Activated CD4-positive, alpha-beta T cell treated with anti-CD3 and anti-CD28 coated beads, Interleukin-10, Interleukin-2, amounts not matched to agents 100 ng/mL and 50 ng/mL, durations not matched to agents 16 hours and 8 hours (primary cell): ENCODE measurements around the gene NOX3.
A peak's percentile ranks its signal among the peaks of the same experiment; 100 is the strongest.

Source experiments
- DNase-seq: peaks from one replicate; pipeline ENCODE4 v3.0.0-alpha.2; 2020

The NOX3 gene

DNA sequence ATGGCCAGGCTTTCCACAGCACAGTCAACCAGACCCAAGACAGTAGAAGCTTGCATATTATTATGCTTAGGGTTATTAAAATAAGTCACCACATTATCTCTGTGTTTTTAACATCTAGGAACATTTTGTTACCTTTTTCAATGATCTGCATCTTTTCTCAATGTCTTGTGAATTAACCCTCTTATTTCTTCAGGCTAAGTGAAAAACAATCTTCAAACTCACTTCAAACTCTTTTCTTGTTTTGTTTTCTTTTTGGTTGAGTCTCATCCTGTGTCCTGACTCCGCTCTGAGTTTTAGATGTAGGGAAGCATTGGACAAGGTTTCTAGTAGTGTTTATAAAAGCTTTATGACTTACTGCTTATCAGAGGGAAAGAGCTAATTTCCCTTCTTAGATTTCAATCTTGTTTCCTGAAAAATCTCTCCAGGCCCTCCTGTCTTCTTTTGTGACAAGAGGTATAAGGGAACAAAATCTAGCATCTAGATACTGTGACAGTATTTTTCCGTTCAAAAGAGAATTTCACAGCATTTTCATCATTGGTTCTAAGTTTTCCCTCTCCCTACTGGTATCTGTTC is 26.2 kb downstream of the NOX3 start:
- DNase-seq, result no peak

DNA sequence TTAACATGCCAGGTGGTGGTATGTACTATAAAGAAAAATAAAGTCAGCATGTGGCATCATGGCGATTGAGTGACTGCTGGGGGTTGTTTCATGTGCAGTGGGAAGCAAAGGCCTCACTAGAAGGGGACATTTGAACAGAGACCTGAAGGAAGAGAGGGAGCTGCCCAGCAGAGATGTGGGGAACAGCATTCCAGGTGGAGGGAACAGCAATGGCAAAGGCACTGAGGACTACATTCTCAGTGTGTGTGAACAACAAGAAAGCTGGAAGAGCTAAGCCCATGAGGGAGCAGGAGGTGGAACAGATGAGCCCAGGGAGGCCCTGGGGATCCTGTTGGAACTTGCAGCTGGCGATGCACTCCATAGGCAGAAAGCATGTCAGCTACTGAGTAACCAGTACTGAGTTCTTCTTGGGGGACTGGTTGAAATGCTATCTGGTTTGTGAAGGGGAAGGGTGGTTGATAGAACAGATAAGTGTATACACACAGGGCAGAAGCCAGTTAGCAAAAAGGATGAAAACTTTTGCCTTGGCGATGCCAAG is 29.2 kb downstream of the NOX3 start:
- no peak for DNase-seq

DNA sequence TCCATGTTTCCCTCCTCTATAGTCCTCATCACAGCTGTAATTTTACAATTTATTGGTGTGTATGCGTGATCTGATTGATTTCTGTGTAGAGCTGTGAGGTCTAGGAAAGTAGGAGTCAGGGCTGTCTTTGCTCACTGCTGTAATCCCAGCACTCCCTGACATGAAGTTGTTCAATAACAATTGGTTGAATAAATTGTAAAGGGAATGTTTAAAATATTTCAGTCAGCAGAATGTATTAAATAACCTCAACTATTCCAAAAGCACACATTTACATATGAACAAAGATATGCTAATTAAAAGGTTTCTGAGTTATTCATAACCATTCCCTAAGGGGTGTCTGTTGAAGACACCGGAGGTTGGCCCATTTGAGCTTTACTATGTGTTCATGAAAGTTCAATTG is 31.5 kb downstream of the NOX3 start:
- no peak for DNase-seq

DNA sequence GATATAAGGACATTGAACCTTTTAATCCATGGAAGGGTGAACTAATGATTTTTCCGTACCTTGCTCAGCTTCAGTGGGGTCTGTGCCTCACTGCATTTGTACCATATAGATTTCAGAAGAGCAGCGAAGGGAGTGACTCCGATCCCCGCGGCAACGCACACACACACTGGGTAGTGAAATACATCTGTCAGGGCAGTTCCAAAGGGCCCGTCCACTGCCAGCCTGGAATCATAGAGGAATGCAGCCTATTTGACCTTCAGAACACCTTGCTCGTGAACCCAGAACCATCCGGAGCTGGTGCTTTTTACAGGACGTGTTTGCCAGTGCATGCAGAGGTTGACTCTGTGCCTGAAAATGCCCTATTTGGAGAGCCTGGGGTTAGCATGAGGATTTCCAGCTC is 33.0 kb downstream of the NOX3 start:
- no peak for DNase-seq

DNA sequence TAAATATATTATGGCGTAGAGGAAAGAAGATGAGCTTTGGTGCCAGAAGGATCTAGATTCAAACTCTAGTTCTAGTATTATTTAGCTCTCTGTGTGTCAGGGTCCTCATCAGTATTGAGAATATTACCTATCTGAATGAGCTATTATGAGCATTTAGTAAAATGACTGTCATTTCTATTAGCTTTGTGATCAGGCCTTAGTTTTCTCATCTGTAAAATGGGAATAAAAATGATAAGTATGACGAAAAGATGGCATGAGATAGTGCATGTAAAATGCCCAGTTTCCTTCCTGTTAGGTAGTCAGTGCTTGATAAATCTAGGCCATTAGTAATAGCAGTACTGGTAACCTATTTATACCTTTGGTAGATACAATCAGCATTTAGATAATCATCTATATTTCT is 35.1 kb downstream of the NOX3 start:
- peak; percentile 29 for DNase-seq

DNA sequence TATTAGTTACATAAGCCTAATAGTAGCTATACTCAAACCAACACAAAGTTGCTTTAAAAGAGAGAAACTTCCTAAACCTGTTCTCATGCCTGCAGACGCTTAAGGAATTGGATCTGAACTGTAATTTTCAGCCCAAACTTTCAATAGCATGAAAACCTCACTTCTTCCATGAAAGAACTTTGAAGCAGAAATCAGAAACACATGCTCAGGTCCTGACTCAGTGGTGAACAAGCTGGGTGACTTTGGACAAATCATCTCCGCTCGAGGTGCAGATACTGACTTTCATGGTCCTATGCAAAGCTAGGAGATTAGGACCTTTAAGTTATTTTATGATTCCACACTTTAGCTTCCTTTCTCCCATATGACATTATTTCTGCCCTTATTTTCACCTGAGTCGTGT is 36.5 kb downstream of the NOX3 start:
- no peak for DNase-seq

DNA sequence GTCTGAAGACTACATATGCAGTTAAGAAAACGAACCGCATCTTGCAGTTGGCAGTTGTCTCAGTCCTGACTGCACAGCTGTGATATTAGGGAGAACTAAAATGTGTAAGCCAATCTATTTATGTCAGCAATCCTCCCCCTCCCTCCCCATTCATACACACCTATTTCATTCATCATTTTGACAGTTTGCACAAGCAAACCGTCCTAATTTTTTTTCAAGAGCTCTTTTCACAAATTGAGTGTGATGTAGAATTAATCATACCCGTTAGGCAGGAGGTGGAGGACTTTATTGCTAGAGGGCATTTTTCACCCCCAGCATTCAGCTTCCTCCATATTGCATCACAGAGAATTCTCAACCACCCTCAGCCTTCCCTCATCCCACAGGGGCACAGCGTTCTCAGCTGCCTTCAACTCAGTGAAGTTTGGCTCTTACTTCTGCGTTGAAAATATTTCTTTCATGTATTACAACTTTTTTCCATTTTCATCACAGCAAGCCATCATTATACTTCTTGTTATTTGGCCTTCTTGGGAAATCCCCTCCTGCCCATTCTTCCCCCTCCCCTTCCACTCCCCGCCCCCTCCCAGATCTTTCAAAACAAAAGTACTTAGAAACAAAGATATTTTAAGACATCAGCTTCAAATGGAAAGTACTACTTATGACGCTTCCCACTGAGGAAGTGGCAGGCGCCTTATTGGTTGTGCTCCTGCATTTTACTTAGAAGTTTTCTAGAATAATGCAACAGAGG is 37.5 kb downstream of the NOX3 start:
- DNase-seq, result peak; percentile 87

DNA sequence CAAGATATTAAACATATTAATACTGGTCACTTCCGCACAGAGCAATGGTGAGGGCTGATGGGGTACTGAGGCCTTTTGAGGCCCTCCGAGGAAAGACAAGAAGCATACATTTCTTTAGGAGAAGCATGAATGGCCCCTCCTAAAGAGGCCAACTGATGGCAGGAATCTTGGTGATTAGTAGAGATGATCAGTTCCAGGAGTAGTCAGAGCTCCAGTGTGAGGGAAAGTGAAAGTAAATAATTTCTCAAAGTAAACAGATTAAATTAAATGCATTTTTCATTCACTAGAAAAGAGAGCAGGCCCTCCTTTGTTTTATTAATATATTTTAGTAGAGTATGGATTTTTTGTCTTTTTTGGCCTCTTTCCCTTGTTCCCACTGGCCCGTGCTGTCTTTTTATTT is 38.2 kb downstream of the NOX3 start:
- DNase-seq, result peak; percentile 30

DNA sequence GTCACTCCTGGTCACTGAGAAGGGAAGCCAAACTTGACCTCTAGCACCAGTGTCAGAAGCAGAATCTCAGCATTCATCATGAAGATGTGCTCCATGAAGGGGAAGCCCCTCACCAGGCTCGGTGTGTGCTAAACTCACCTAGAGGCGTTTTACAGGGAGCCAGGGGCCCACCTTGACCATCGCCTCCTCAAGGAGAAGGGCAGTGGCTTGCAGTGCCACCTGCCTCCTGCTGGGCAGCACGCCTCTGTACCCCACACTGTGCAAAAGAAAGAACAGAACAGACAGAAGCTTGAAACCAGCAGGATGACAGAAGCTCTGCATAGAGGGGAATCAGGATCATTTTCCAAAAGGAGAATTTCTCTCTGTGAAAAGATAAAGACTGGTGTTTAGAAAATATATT is 39.7 kb downstream of the NOX3 start:
- DNase-seq, result no peak

DNA sequence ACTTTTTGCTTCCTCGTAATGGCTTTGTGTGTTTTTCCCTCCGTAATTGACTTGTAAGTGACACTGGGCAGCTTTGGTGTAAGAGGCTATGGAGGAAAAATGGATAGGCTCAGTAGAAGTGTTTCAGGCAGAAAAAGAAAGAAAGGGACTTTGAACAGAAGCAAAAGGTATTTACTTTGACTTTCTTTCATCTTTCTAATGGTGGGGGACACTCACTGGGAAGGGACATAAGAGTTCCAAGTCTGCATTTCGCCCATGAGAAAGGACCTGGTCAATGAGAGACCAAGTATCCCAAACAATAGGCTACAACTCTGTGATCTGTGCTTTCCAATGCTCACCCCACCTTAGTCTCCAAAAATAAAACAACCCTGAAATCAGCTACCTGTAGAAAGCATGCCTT is 41.6 kb downstream of the NOX3 start:
- DNase-seq, result no peak

DNA sequence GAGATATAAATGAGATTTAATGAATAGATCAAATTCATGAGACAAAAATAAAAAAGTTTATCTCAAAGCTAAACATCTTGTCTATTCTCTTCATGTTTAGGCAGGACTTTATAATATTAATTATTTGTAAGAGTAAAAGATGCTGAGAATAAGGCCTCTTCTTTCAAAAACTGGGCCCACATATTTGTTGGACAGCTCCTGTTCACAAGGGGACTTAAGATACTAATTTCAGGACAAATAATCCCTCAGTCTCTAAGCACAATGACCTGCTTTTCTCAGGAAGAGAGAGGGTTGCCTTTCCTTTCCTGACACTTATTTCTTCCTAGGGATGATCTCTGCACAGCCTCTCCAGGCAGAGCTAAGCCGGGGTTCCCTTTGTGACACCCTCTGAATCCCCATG is 43.3 kb downstream of the NOX3 start:
- DNase-seq, result no peak

DNA sequence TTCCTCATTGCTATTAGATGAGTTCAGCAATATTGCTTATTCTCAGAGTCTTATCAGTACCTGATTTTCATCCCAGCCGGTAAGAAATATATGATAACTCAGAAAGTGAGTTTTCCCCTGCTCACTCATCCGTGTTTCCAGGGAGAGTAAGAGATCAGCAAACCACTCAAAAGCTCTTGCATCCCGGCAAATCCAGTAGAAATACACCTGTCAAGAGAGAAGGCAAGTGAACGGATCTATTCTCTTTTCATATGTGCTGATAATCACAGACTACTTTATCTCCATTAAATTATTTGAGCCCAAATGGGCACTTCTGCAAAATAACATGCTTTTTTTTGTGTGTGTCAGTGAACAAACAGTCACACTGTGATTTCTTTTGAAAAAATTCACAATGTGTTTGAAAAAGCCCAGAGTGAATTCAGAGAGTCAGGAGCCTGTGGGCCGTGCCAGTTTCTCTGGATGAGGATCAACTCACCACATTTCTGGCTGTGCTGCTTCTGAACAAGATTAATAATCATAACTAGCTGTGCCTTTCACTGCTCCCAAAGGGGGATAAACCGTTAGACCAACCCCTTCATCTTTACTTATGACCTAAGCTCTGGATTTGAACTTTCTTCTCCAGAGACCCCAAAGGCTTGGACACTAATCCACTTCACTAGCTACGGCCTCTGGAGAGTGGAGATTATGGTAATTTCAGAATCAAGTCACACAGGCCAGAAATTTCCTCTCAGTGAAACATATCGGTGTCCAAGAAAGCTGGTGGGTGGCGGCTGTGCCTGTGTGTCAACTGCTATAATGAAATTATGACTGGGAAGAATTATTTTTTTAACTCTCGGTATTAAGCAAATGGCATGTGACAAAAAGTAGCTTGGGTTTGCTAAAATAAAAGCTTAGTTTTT is 44.2 kb downstream of the NOX3 start:
- no peak for DNase-seq

DNA sequence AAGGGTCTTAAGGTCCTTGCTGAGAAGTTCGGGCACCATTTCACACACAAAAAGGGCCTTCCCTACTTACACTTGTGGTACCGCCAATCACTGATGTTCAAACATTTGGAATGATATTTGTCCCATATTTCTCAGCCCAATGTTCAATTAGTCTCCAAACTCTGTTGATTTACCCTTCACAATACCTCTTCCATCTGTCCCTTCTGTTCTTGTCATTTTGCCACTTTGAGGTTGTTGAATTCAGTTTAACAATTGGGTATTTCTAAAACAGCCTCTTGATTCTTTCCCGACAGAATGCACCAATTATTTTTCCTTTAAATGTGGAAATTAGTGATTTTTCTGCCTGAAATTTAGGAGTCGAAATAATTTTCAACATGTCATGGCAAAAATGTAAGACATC is 46.2 kb downstream of the NOX3 start:
- DNase-seq, result no peak

DNA sequence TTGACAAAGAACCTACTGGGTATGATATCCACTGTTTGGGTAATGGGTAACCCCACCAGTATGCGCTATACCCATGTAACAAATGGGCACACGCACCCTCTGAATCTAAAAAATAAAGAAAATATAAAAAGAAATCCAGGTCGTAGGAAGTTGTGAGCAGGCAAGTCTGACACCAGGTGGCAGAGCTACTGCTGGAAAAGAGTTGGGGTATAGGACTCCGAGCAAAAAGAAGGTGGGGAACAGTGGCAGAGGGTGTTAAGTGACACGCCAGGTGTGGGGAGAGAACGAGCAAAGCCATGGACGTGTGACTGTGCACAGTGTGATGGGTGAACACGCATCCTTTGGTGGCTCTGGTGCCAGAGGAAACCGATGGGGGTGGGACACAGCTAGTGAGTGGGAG is 46.7 kb downstream of the NOX3 start:
- DNase-seq, result no peak

DNA sequence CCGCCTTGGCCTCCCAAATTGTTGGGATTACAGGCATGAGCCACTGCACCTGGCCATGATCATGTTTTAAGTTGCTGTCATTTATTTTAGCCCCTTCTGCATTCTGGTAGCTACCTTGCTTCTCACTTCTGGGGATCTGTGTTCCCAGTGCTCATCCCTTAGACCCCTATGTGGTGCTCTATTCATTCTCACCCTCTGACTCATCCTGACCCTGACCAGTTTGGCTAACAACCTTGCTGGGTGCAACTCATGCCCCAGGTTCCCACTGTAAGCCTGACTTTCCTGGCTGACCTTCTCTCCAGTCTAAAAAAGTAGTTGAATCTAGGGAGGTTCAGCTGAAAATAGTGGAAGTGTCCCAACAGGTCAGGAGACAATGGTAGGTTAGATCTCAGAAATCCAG is 47.4 kb downstream of the NOX3 start:
- DNase-seq, result no peak

DNA sequence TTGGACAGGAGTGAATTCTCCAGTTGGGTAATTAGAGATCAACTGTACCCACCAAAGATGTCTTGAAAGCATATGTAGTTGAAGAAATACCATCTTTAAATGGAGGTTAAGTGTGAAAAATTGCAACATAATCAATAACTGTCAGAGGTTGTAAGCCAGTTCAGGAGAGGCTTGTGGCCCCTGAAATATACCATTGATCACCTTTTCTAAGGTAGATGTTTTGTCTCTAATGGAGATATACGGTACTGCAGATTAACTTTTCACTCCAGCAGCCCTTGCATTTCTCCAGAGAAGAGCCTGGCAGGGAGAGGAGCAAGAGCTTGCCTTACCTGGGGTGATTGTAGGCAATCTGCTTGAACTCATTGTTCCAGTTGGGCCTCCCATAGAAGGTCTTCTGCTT is 48.8 kb downstream of the NOX3 start:
- DNase-seq, result no peak

DNA sequence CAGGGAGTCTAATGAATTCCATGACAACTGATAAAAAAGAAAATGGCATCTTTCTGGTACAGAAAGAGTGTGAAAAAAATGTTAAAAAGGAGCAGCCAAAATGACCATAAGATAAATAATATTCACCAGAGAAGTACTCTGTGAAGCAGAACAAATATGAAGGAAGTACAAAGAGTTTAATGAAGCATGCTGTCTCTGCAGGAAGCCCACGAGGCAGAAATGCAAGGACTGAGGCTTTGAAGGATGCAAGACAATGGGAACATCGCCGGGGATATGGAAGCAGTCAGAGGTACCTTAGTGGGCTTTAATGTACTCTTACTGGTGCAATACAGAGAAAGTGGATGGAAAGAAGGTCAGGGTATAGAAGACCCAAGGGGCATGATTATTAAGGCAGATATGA is 50.7 kb downstream of the NOX3 start:
- no peak for DNase-seq

DNA sequence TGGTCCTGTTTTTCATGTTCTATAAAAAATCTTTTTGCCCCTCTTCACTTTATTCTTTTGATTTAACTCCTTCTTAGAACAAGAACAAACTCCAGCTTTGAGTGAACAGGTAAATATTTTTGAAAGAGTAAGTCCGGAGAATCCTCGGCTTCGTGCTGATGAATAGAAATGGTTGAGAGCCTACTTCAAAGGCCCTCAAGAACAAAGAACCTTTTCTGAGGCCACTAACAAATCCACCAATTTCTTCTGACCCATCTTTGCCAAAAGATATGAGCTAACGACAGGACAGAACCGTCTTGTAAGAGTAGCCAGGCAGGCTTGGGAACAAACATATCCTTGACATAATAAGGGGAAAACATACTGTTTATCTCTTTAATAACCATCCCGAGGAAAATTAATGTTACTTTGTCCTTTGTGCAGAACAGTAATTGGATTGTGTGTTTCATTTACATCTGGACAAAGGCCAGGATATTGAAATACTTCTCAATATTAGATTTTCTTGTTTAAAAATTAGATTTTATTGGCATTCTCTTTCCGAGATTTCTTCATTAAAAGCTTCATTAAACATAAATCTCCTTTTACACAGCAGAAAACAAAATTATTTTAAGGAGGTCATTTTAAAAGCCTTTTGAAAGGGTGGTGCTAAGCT is 52.9 kb downstream of the NOX3 start:
- no peak for DNase-seq

DNA sequence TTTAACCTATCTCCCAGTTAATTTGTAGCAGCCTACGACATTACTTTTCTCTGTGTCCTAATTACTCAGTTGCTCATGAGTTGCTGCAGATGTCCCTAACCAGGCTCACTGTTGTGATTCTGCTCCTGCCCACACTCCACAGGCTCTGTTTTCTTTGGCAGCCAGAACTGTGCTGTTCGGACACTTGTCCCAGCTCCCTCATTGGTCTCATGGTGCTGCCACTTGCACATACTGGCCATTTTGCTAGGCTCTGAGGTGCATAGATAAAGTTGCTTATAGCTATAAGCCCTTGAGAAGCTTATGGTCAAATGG is 55.0 kb downstream of the NOX3 start:
- no peak for DNase-seq

DNA sequence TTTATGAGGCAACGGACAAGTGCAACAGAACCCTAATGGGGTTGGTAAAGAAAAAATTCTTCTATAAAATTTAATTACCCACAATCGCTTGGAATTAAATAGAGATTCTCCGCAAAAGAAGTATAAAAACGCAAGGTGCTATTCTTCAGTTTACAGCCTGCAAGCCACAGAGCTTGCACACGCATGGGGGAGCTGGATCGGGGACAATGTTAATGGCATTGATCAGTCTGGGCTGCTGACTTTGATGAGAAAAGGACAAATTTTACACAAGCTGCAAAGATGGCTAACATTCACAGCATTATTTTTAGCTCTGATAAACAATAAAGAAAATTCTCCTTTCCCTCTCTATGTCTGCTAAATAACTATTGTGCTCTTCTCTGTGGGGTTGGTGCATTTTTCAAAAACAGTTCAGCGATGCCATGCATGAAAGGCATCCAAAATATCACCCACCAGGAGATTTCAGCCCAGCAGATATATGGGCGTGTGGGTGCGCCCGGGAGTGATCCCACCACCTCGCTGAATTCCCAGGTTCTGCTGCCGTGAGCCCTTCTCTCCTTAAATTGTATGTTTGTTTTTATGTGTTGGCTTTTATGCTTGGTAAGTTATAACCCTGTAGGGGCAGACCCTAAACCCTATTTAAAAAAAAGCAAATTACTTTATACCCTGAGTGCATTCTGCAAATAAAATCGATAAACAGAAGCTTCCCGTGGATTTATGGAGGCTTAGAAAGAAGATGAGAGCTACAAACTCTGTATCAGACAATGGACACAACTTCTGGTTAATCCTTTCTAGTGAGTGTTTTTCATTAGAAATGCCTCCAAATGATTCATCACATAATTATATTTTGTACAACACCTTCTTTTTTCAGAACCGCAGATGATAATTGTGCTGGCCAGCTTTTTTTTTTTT is 55.6 kb downstream of the NOX3 start:
- no peak for DNase-seq

DNA sequence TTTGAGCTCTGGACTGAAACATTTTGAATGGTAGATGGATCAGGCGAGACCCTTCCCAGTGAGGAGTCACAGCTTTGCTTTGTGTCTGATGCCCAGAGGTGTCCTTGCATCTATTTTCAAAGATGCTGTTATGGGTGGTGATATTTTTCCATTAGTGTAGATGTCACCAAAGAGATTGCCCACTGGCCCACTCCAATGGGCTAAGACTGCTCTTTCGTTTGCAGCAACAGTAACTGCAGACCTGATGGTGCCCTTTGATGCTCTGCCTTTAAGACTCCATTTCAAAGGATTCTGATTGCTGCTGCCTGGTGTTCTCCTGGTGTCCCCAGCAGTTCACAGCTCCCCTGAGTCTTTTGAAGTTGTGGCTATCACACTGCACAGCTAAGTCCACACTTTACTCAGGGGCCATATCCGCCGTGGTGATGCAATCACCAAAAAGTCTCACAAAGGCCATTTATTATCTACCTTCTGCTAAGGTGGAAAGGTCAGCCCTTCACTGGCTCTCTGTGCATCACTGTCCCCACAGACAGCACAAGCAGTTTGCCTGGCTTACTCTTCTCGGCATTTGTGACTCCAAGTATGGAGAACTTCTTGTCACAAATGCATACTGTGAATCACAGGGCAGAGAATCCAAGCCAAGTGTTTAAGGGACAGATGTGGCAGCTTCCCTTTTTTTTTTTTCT is 56.4 kb downstream of the NOX3 start:
- no peak for DNase-seq

DNA sequence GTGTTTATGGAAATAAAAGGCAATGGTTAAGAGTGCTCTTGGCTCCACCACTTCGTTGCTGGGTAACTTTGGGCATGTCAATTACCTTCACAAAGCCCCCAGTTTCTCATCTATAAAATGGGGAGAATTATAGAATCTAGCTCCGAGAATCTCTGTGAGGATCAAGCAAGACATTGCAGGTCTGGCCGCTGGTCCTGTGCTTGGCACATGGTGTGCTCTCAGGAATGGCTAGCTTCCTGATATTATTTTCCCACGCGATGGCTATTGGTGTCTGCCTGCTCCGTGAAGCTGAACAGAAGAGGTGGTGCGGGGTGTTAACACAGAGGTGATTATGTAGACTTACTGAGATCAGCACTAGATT is 57.0 kb downstream of the NOX3 start:
- no peak for DNase-seq
